GM12801 (cell line): ENCODE measurements around the gene COL28A1.

ENCODE experiments used
- TF ChIP-seq, protein P1 (sequence below): IDR thresholded peaks from one replicate; pipeline ENCODE4 v1.5.1; 2011; ENCODE audit warnings: control low read depth; ENCODE audit not compliant: insufficient read length; ENCODE audit errors: extremely low read depth

Gene COL28A1

DNA sequence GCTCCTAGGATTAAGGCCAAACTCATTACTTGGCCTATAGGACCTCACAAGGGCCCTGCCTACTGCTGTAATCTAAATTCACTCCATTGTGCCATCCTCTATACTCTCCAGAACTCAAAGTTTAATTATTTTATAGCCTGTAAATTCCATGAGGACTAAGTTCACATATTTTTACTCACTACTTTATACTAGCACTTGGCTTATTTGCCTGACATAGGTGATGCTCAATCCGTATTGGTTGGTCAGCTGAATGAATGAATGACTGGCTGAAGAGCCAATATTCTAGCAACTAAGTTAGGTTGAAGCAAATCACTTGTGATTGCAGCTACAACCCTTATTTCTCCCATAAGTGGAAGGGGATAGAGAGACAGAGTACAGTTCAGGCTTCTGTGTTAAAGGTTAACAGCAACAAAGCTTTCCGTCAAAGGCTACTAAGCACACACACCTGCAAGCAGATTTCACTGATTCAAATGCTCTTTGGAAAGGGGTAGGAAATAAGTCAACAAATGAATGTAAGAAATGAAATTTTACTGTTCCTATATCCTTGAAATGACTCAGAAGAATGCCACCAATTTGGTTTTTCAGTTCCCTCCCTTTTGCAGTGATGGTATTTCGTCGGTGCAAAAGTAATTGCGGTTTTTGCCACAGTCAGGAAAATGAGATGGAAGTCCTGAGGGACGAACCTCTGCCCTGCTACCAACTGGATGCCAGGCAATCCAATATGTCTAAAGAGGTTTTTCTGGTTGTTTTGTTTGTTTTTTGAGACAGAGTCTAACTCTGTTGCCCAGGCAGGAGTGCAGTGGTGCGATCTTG is 120.7 kb downstream of the COL28A1 start:
- TF ChIP-seq, protein P1, sequence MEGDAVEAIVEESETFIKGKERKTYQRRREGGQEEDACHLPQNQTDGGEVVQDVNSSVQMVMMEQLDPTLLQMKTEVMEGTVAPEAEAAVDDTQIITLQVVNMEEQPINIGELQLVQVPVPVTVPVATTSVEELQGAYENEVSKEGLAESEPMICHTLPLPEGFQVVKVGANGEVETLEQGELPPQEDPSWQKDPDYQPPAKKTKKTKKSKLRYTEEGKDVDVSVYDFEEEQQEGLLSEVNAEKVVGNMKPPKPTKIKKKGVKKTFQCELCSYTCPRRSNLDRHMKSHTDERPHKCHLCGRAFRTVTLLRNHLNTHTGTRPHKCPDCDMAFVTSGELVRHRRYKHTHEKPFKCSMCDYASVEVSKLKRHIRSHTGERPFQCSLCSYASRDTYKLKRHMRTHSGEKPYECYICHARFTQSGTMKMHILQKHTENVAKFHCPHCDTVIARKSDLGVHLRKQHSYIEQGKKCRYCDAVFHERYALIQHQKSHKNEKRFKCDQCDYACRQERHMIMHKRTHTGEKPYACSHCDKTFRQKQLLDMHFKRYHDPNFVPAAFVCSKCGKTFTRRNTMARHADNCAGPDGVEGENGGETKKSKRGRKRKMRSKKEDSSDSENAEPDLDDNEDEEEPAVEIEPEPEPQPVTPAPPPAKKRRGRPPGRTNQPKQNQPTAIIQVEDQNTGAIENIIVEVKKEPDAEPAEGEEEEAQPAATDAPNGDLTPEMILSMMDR = no peak

DNA sequence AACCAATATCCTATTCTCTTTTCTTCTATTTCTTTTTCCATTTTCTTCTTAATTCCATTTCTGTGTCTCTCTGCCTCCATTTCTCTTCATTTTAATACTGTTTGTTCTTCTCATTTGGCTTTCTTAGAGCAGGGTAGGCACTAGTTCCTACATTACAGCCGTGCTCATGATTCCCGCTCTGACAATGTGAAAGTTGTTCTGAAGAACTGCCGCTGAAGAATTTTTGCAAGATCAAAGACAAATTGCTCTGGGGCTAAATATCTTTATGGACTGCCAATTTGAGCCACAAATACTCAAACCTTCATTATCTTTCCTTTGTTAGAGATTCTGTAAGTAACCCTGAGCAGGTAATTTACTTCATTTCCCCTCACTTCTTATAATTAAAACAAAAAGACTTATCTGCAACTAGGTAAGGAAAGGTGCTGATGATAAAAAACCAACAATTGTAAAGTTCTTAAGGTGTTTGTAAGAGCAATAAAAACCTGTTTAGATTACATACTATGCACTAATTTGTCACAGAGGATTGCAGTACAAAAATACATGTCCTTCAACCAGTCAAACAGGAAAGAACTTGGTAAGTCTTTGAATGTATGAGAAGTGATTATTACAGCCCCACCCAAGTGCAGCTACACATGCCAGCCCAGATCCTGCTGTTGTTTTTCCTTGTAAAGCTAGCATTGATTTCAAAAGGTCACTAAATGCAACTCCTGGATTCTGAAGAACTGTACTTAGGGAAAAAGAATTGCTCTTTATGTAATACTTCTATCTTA is 127.5 kb downstream of the COL28A1 start:
- TF ChIP-seq, protein P1 = no peak

DNA sequence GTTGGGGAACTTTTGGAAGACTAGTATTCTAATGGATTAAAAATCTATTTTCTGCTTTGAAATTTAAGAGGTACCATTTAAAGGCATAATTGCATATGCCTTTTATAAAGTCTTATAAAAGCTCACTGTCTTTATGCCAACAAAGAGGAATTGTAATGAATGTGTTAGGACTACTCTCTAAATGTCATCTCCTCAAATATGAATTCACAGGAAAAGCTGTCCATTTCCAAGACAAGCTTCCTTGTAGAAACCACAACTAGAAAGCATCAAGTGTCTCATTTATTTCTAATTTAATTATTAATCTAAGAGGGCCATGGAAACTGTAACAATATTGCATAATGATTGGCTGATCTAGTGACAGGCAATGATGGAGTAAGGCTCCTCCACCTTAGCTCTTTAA is 130.2 kb downstream of the COL28A1 start:
- TF ChIP-seq, protein P1 = no peak

DNA sequence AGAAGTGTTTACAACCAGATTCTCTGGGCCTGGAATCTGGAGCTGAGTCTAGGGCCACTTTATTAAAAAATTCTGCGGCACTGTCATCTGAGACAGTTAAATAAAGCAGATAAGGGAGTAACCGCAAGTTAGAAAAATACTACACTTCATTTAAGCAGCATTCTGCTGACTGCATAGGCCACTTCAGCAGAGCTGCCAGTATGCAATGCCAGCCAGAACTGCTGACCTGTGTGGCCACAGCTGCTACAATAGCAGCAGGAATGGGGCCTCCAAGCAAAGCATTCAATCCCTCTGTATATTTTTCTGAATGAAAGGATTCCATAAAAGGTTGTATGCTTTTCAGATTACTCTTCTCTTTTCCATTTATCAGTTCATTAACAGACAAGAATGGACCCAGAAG is 136.0 kb downstream of the COL28A1 start:
- TF ChIP-seq, protein P1 = no peak

DNA sequence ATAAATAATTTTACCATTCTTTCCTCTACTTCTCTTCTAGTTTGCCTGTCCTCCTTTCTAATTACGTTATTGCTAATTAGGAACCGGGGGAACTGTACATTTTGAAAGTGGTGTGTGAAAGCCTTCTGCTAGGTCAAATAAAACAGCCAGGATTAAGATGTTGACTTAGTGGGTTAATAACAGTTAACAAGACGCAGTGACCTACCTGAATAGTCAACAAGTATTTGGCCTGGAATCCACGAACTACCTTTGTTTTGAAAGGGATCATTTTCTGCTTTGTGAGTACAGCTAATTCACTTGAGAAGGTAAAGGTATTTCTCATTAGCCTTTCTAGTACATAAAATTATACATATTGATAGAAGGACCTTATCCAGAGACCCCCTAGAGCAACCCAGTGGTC is 139.9 kb downstream of the COL28A1 start:
- TF ChIP-seq, protein P1 = no peak

DNA sequence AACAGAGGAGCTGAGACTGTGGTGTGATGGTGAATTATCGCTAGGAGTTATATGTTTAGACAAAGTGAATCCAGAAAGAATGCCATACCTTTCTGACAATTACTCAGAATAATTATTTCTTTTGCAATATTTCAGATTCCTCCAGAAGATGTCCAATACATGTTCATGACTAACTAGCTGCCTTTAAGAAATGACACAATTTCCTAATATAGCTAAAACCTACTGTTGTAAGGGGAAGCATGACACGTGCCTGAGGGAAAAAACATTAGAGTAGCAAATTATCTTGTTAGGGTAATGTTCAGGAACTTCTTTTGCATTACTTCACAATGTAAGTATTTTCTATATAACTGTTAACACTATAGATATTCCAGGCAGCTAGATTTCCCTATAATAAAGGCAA is 150.3 kb downstream of the COL28A1 start:
- TF ChIP-seq, protein P1 = no peak

DNA sequence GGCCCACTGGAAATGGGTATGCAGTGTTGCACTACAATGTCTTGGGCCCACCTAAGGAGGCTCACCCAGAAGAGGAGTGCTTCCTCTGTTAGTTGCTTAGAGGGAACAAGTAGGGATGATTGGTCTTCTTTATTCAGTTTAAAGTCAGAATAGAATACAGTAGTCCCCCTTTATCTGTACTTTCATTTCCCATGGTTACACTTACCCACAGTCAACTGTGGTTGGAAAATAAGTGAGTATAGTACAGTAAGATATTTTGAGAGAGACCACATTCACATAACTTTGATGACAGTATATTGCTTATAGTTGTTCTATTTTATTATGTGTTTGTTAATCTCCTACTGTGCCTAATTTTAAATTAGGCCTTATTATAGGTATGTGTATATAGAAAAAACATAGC is 151.4 kb downstream of the COL28A1 start:
- TF ChIP-seq, protein P1 = no peak
